SK-N-SH (cell line): ENCODE data around the gene CA6. TPM values are rescaled to one million over a fixed set of nuclear protein-coding genes. Genes with fewer than 3 reads are reported as not detected.

Experiments used
- CTCF ChIA-PET: fragments of 300-600, 350-600 bp; formaldehyde crosslinking; extraction: SDS; loops from one replicate; lab custom pipeline; 2021; lab: Yijun Ruan, JAX
- POLR2A ChIA-PET: fragments of 350-600 bp; sonication (Branson Sonifier 250); formaldehyde crosslinking; extraction: SDS; loops from one replicate; lab custom pipeline; 2020; ENCODE audit warnings: antibody characterized with exemption, inconsistent platforms; lab: Yijun Ruan, JAX
- DNase-seq: peaks from one replicate; pipeline ENCODE4 v3.0.0; 2012
- H2AFZ ChIP-seq: fragments of 200-600 bp; sonication (generic); 2 replicates; pipeline ENCODE4 v1.8.1; 2016; ENCODE audit warnings: antibody characterized with exemption, mild to moderate bottlenecking, low read depth
- H3F3A ChIP-seq: fragments of 200-600 bp; sonication (generic); replicated peaks from 2 replicates; pipeline ENCODE3; 2016; ENCODE audit warnings: antibody characterized with exemption, mild to moderate bottlenecking; ENCODE audit not compliant: insufficient read depth
- H3K27ac ChIP-seq, 2 experiments: fragments of 200-500 bp in 1 of 2; fragments of 200-600 bp in 1 of 2; sonication (Bioruptor generic) in 1 of 2; sonication (generic), shearing (Covaris generic) in 1 of 2; 2 replicates each; pipeline versions ENCODE4 v1.5.1 to v1.6.1; 2014 to 2016; ENCODE audit warnings: low read depth in 2 of 2, inconsistent platforms in 1 of 2, low read length in 1 of 2, mild to moderate bottlenecking in 1 of 2, mixed read lengths in 1 of 2
- H3K27me3 ChIP-seq: fragments of 200-600 bp; sonication (generic), shearing (Covaris generic); 2 replicates; pipeline ENCODE4 v1.6.1; 2016; ENCODE audit warnings: mixed run types; ENCODE audit not compliant: insufficient read depth
- H3K36me3 ChIP-seq, 2 experiments: fragments of 200-500 bp in 1 of 2; fragments of 200-600 bp in 1 of 2; sonication (Bioruptor generic) in 1 of 2; sonication (generic) in 1 of 2; replicated peaks in 1 of 2; 2 replicates each; pipeline versions ENCODE3 to v1.5.1; 2014 to 2016; ENCODE audit warnings: low read length in 1 of 2, mild to moderate bottlenecking in 1 of 2; ENCODE audit not compliant: insufficient read depth in 2 of 2, control insufficient read depth in 1 of 2
- H3K4me1 ChIP-seq, 2 experiments: fragments of 200-500 bp in 1 of 2; fragments of 200-600 bp in 1 of 2; sonication (Bioruptor generic) in 1 of 2; sonication (generic), shearing (Covaris generic) in 1 of 2; 2 replicates each; pipeline versions ENCODE4 v1.5.1 to v1.6.1; 2014 to 2016; ENCODE audit warnings: low read depth in 1 of 2, low read length in 1 of 2, mixed run types in 1 of 2; ENCODE audit not compliant: insufficient read depth in 2 of 2, control insufficient read depth in 1 of 2
- H3K4me2 ChIP-seq: fragments of 200-600 bp; sonication (generic), shearing (Covaris generic); 2 replicates; pipeline ENCODE4 v1.6.1; 2017; ENCODE audit warnings: mixed run types
- H3K4me3 ChIP-seq, 2 experiments: fragments of 200-500 bp in 1 of 2; fragments of 200-600 bp in 1 of 2; sonication (Bioruptor generic) in 1 of 2; sonication (generic), shearing (Covaris generic) in 1 of 2; 2 replicates each; pipeline versions ENCODE4 v1.5.1 to v1.8.1; 2014 to 2016; ENCODE audit warnings: low read depth in 2 of 2, inconsistent platforms in 1 of 2, low read length in 1 of 2, mild to moderate bottlenecking in 1 of 2, mixed read lengths in 1 of 2, moderate library complexity in 1 of 2
- H3K79me2 ChIP-seq: fragments of 200-600 bp; sonication (generic); 2 replicates; pipeline ENCODE4 v1.8.1; 2017; ENCODE audit warnings: mild to moderate bottlenecking; ENCODE audit not compliant: insufficient read depth
- H3K9ac ChIP-seq: fragments of 200-600 bp; sonication (generic); 2 replicates; pipeline ENCODE4 v1.6.1; 2017; ENCODE audit warnings: mixed run types
- H3K9me2 ChIP-seq: fragments of 200-600 bp; sonication (generic); 2 replicates; pipeline ENCODE4 v1.6.1; 2017; ENCODE audit warnings: mixed run types
- H3K9me3 ChIP-seq: fragments of 200-600 bp; sonication (generic); 2 replicates; pipeline ENCODE4 v1.6.1; 2017; ENCODE audit warnings: mixed run types, mild to moderate bottlenecking, moderate library complexity
- H4K20me1 ChIP-seq: fragments of 200-600 bp; sonication (generic); 2 replicates; pipeline ENCODE4 v1.6.1; 2017; ENCODE audit warnings: mild to moderate bottlenecking, mixed run types; ENCODE audit not compliant: insufficient read depth
- EP300 ChIP-seq, 2 experiments: IDR thresholded peaks; 2 replicates each; pipeline versions ENCODE4 v1.4.0 to v1.6.1; 2012; ENCODE audit warnings: borderline replicate concordance in 1 of 2, low read depth in 1 of 2, low read length in 1 of 2
- EZH2phosphoT487 ChIP-seq: fragments of 200-600 bp; sonication (generic); IDR thresholded peaks from 2 replicates; pipeline ENCODE4 v1.6.1; 2017; ENCODE audit warnings: low read depth, mixed run types, mild to moderate bottlenecking, antibody characterized with exemption, moderate library complexity, borderline replicate concordance
- FOSL2 ChIP-seq: IDR thresholded peaks from 2 replicates; pipeline ENCODE4 v1.4.0; 2012; ENCODE audit warnings: low read depth, mild to moderate bottlenecking, moderate library complexity, borderline replicate concordance
- FOXJ3 ChIP-seq: sonication (generic); formaldehyde crosslinking; IDR thresholded peaks from 2 replicates; pipeline ENCODE4 v1.5.1; 2020; ENCODE audit warnings: mild to moderate bottlenecking, missing genetic modification reagents
- FOXM1 ChIP-seq: IDR thresholded peaks from 2 replicates; pipeline ENCODE4 v1.4.0; 2012; ENCODE audit warnings: low read depth, mild to moderate bottlenecking
- GATA2 ChIP-seq: sonication (generic); formaldehyde crosslinking; IDR thresholded peaks from 2 replicates; pipeline ENCODE4 v1.5.0; 2020; ENCODE audit warnings: mild to moderate bottlenecking, missing genetic modification reagents
- JUND ChIP-seq: IDR thresholded peaks from 2 replicates; pipeline ENCODE4 v1.4.0; 2012
- MAX ChIP-seq: IDR thresholded peaks from 2 replicates; pipeline ENCODE4 v1.4.0; 2012; ENCODE audit warnings: low read depth
- NFIC ChIP-seq: IDR thresholded peaks from 2 replicates; pipeline ENCODE4 v1.4.0; 2012; ENCODE audit warnings: borderline replicate concordance
- RAD21 ChIP-seq: IDR thresholded peaks from 2 replicates; pipeline ENCODE4 v1.6.1; 2012; ENCODE audit warnings: mild to moderate bottlenecking, low read length
- RCOR1 ChIP-seq: fragments of 150-350 bp; IDR thresholded peaks from 2 replicates; pipeline ENCODE4 v1.6.1; 2017; ENCODE audit warnings: antibody characterized with exemption, low read length
- RXRA ChIP-seq: IDR thresholded peaks from 2 replicates; pipeline ENCODE4 v1.4.0; 2012; ENCODE audit warnings: low read depth, mild to moderate bottlenecking, borderline replicate concordance
- SIN3A ChIP-seq: IDR thresholded peaks from 2 replicates; pipeline ENCODE4 v1.6.1; 2012; ENCODE audit warnings: low read depth, mild to moderate bottlenecking, low read length, moderate library complexity, borderline replicate concordance
- TAF1 ChIP-seq: IDR thresholded peaks from 2 replicates; pipeline ENCODE4 v1.6.1; 2012; ENCODE audit warnings: low read depth, mild to moderate bottlenecking, low read length, moderate library complexity, borderline replicate concordance
- TCF12 ChIP-seq: IDR thresholded peaks from 2 replicates; pipeline ENCODE4 v1.4.0; 2012
- TEAD4 ChIP-seq: IDR thresholded peaks from 2 replicates; pipeline ENCODE4 v1.4.0; 2012; ENCODE audit warnings: mild to moderate bottlenecking, borderline replicate concordance; ENCODE audit not compliant: insufficient read depth
- WGBS: methylation state at CpG from one replicate; pipeline ENCODE4 v1.1.6; 2017; ENCODE audit warnings: low lambda C conversion rate; 5-methylcytosine and 5-hydroxymethylcytosine counted together
- polyA plus RNA-seq, 3 experiments: library from polyadenylated mRNA; depleted of rRNA; stranded (reverse); fragments of >200 nt; gene quantifications; 2 replicates each; pipeline ENCODE4 v1.2.3, GENCODE V29; 2012
- TF ChIP-seq, protein P1 (sequence below): fragments of 150-350 bp; IDR thresholded peaks from 2 replicates; pipeline ENCODE4 v1.6.1; 2017; ENCODE audit warnings: antibody characterized with exemption, low read length, low read depth, borderline replicate concordance
- TF ChIP-seq, protein P2 (sequence below): fragments of 150-350 bp; IDR thresholded peaks from 2 replicates; pipeline ENCODE4 v1.6.1; 2016; ENCODE audit warnings: mild to moderate bottlenecking, low read depth, low read length
- TF ChIP-seq, protein P3 (sequence below): IDR thresholded peaks from 2 replicates; pipeline ENCODE4 v1.4.0; 2012; ENCODE audit warnings: low read depth, borderline replicate concordance
- TF ChIP-seq, protein P4 (sequence below): IDR thresholded peaks from 2 replicates; pipeline ENCODE4; 2012

The CA6 gene
- polyA plus RNA-seq, 1 of the 3 experiments (the other 2 are of a cell fraction): not detected

DNA sequence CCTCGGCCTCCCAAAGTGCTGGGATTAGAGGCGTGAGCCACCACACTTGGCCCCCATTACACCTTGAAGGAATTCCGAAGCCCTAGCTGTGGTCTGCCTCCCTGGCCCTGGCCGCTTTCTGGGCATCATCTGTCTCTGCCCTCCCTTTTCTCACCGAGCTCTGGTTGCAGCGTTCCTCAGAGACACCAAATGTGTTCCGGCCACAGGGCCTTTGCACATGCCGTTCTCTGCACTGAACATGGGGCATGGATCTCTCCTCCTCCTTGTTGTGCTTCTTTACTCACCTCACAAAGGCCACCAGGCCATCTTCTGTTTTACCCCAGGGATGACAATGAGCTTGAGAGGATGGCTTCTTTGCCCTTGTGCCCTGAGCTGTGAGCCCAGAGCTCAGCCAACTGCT is 39.3 kb downstream of the CA6 start:
- Histone ChIP-seq H2AFZ (no peak overlapping the region), H3K4me2 (no peak overlapping the region), H3K9me3 (no peaks in the 10 kb centered on the region), H4K20me1 (no peaks in the 10 kb centered on the region), H3K9ac (no peak overlapping the region), H3K27me3 (no peaks in the 10 kb centered on the region), H3K4me3 (no peak overlapping the region), H3F3A (peaks cover 15% of the 10 kb centered on the region), H3K79me2 (no peaks in the 10 kb centered on the region), H3K9me2 (no peaks in the 10 kb centered on the region), H3K27ac (peak overlapping the region in 1 of 2 experiments; percentile 97; a peak in 2 of 4 replicates), H3K4me1 (no peaks in the 10 kb centered on the region; a peak in 1 of 4 replicates), H3K36me3 (no peaks in the 10 kb centered on the region)
- WGBS: 82% methylated on average over 8 of the region's 8 CpGs
- no peak for DNase-seq
- ChIA-PET CTCF (interaction anchor here (0.7 to 7.5 kb wide), 6 partner anchors 8 to 126 kb away, joined by 3 to 82 read pairs (median 3); no protein-coding TSS in a partner anchor), POLR2A (no interaction called here)
- TF ChIP-seq, protein P1, sequence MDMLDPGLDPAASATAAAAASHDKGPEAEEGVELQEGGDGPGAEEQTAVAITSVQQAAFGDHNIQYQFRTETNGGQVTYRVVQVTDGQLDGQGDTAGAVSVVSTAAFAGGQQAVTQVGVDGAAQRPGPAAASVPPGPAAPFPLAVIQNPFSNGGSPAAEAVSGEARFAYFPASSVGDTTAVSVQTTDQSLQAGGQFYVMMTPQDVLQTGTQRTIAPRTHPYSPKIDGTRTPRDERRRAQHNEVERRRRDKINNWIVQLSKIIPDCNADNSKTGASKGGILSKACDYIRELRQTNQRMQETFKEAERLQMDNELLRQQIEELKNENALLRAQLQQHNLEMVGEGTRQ: no peak
- TF ChIP-seq FOXM1 (no peak), EP300 (IDR thresholded peaks at IDR 0.05; ENCODE audit: borderline replicate concordance in 1 of 2, low read depth in 1 of 2, low read length in 1 of 2) (no peak), TAF1 (no peak), RAD21 (no peak), GATA2 (CRISPR knock-in tag) (no peak), TEAD4 (no peak), SIN3A (no peak), RCOR1 (no peak), RXRA (no peak)
- TF ChIP-seq, protein P2, sequence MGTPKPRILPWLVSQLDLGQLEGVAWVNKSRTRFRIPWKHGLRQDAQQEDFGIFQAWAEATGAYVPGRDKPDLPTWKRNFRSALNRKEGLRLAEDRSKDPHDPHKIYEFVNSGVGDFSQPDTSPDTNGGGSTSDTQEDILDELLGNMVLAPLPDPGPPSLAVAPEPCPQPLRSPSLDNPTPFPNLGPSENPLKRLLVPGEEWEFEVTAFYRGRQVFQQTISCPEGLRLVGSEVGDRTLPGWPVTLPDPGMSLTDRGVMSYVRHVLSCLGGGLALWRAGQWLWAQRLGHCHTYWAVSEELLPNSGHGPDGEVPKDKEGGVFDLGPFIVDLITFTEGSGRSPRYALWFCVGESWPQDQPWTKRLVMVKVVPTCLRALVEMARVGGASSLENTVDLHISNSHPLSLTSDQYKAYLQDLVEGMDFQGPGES: no peak
- TF ChIP-seq, protein P3, sequence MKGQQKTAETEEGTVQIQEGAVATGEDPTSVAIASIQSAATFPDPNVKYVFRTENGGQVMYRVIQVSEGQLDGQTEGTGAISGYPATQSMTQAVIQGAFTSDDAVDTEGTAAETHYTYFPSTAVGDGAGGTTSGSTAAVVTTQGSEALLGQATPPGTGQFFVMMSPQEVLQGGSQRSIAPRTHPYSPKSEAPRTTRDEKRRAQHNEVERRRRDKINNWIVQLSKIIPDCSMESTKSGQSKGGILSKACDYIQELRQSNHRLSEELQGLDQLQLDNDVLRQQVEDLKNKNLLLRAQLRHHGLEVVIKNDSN: no peak

DNA sequence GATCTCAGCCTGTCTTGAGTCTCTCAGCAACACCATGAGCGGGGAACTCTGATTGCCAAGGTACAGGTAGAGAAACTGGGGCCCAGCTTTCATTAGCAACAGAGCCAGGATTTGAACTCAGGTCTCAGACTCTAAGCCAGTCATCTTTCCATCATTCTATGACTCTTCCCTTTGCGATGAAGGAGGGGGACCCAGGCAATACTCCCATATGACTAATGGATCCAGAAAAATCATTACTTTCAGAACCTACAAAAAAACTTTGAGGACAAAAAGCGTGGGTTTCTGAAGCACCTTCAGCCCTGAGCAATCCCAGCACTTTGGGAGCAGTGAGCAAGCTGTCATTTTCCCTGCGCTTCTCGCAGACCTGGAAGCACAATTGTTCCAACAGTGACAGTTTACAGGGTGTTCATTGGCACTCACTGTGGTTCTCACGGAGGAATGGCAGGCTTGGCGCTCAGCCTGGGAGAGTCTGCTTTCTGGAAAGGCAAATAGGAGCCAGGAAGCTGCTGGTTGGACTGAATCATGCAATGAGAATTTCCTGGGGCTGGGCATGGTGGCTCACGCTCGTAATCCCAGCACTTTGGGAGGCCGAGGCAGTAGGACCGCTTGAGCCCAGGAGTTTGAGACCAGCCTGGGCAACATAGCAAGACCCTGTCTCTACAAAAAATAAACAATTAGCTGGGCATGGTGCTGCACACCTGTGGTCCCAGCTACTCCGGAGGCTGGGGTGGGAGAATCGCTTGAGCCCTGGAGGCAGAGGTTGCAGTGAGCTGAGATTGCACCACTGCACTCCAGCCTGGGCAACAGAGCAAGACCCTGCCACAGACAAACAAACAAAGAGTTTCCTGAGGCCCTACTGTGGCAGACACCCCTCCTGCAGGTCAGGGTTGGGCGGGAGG is 40.5 kb downstream of the CA6 start:
- TF ChIP-seq MAX (0 out of 2 replicates have a peak, but pooled peaks have one; percentile 48), RCOR1 (no peak), JUND (peak; percentile 55), FOXJ3 (no peak), EP300 (IDR thresholded peaks at IDR 0.05; ENCODE audit: borderline replicate concordance in 1 of 2, low read depth in 1 of 2, low read length in 1 of 2) (peak in 1 of 2 experiments; percentile 14; a peak in 1 of 4 replicates), EZH2phosphoT487 (no peak), TEAD4 (no peak), TCF12 (peak; percentile 53; the same call in 1 of the 2 replicates), NFIC (peak; percentile 82), FOSL2 (peak; percentile 63; the same call in 1 of the 2 replicates)
- TF ChIP-seq, protein P4, sequence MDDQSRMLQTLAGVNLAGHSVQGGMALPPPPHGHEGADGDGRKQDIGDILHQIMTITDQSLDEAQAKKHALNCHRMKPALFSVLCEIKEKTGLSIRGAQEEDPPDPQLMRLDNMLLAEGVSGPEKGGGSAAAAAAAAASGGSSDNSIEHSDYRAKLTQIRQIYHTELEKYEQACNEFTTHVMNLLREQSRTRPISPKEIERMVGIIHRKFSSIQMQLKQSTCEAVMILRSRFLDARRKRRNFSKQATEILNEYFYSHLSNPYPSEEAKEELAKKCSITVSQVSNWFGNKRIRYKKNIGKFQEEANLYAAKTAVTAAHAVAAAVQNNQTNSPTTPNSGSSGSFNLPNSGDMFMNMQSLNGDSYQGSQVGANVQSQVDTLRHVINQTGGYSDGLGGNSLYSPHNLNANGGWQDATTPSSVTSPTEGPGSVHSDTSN: peak; percentile 87
- TF ChIP-seq, protein P3: no peak
- H4K20me1 ChIP-seq: no peaks in the 10 kb centered on the region
- H3K4me3 ChIP-seq: peak overlapping the region in 1 of 2 experiments; percentile 47; a peak in 1 of 4 replicates
- peak overlapping the region; percentile 82; the same call in 1 of the 2 replicates for H2AFZ ChIP-seq
- CTCF ChIA-PET: interaction anchor here (1.1 to 7.5 kb wide), 5 partner anchors 10 to 67 kb away, joined by 3 to 82 read pairs (median 6); no protein-coding TSS in a partner anchor
- no peaks in the 10 kb centered on the region for H3K36me3 ChIP-seq
- peak overlapping the region; percentile 74 for H3K4me2 ChIP-seq
- no peaks in the 10 kb centered on the region for H3K9me2 ChIP-seq
- no peaks in the 10 kb centered on the region for H3K9me3 ChIP-seq
- peaks cover 15% of the 10 kb centered on the region for H3F3A ChIP-seq
- POLR2A ChIA-PET: no interaction called here
- 32% methylated on average over 12 of the region's 14 CpGs for WGBS
- H3K9ac ChIP-seq: peak overlapping the region; percentile 75; the same call in 1 of the 2 replicates
- H3K27ac ChIP-seq: peak overlapping the region in 1 of 2 experiments; percentile 97; a peak in 2 of 4 replicates
- no peaks in the 10 kb centered on the region for H3K27me3 ChIP-seq
- no peak for DNase-seq
- H3K79me2 ChIP-seq: no peaks in the 10 kb centered on the region
- no peaks in the 10 kb centered on the region; a peak in 1 of 4 replicates for H3K4me1 ChIP-seq
